ENCODE results near the gene ZNRF4.

Gene ZNRF4

DNA sequence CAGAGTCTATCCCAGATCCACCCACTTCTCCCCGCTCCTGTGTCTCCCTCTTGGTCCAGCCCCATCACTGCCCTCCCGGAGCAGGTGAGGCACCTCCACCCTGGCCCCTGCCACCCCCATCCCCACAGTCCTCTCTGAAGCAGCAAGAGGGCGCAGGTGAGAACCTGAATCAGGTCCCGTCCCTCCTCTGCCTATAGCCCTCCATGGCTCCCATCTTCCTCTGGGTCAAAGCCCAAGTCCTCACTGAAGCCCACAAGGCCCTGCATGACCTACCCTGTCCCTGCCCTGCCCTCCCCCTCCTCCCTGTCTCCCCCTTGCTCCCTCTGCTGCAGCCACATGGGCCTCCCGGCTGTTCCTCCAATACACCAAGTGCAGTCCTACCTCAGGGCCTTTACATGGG lies 10.8 kb upstream of the ZNRF4 start:
- DNase-seq: no peak

GRCh38 chr19:5445071-5445470 lies 10.1 kb upstream of the ZNRF4 start:
- DNase-seq: no peak

GRCh38 chr19:5445561-5446055 lies 9.6 kb upstream of the ZNRF4 start:
- no peak for DNase-seq

GRCh38 chr19:5447700-5448311 lies 7.4 kb upstream of the ZNRF4 start:
- DNase-seq: no peak

GRCh38 chr19:5448374-5448773 lies 6.8 kb upstream of the ZNRF4 start:
- no peak for DNase-seq

DNA sequence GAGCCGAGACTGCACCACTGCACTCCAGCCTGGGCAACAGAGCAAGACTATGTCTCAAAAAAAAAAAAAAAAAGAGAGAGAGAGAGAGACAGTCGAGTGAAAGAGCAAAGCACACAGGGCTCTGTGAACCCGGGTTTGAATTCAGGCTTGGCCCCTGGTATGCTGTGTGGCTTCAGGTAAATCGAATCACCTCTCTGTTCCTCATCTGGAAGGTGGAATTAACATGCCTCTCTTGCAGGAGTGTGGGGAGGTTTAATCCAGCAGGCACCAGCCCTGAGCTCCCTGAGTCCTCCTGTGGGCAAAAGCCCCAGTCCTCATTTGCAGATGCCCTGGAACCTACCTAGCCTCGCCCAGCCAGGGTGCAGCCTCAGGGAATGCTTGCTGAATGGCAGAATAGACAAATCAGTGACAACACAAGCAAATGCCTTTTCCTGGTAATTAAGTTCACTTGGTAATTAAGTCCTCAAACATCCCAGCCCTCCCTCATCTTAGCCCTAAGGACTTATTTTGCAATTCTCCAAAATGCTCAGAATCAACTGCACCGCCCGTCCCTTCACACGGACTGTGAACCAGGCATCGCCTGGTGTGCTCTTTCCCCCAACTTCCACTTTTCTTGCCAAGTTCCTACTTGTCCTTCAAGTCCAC lies 4.6 kb upstream of the ZNRF4 start:
- DNase-seq: no peak

- DNase-seq: no peak
These were observed 3.7 kb upstream of the ZNRF4 start for GRCh38 chr19:5451494-5451893.

DNA sequence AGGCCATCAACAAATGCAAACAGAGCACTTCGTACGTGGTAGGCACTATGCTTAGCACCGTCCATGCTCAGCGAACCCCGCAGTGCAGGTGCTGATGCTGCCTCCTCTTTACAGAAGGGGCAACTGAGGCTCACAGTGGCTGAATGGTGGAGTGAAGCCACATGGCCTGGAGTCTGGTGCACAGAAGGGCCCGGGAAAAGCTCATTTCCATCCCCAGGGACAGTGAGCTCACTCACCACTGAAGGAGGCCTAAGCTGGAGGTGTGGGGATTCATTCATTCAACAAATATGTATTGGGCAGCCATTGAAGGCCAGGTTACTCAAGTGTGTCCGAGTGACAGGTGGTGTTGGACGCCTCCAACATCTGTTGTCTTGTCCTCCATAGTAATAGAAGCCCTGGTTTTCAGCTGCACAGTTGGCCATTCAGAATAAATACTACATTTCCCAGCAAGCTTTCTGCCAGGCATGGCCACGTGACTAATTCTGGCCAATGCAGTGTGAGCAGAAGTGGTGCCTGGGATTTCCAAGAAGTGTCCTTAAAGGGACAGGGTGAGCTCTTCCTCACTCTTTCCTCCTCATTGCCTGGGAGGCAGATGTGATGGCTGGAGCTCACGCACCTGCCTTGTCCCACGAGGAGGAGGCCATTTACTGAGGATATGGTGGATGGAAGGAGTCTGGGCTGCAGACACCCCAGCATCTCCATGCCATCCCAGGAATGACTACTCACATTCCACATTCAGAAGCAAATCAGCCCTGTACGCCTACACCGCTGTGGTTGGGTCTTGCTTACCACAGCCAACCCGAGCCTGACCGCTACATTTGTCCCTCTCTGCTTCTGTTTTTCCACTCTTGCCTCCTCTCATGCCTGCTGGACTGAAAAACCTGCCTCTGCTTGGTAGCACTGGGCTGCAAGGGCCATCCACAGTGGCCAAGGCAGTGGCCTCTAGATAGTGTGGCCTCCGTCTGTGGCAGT lies 2.3 kb upstream of the ZNRF4 start:
- no peak for DNase-seq

GRCh38 chr19:5454743-5455142 lies 474 bp upstream of the ZNRF4 start:
- DNase-seq: no peak

DNA sequence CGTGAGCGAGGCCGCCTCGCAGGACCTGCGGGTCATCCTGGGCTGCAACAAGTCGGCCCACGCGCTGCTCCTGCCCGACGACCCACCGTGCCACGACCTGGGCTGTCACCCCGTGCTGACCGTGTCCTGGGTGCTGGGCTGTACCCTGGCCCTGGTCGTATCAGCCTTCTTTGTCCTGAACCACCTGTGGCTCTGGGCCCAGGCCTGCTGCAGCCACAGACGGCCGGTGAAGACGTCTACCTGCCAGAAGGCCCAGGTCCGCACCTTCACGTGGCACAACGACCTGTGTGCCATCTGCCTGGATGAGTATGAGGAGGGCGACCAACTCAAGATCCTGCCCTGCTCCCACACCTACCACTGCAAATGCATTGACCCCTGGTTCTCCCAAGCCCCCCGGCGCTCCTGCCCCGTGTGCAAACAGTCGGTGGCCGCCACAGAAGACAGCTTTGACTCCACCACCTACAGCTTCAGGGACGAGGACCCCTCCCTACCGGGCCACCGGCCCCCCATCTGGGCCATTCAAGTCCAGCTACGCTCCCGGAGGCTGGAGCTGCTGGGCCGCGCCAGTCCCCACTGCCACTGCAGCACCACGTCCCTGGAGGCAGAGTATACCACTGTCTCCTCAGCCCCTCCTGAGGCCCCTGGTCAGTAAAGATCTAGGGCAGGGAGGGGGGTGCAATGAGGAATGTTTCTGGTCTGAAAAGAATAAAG lies 1.1 kb downstream of the ZNRF4 start:
- no peak for DNase-seq

DNA sequence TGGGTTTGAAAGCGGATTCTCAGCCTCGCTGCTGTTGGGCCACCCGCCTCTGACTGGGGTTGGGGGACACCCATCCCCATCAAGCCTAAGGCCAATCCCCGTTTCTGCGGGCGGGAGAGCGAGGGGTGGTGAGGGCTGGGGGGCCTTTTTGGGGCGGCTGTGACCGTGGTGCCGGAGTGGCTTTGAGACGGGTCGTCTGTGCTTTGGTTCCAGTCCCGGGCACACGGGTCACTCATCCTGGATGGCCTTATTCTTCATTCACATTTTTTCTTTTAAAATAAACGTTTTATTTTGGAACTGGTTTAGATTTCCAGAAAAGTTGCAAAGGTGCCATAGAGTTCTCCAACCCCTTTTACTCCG lies 1.6 kb downstream of the ZNRF4 start:
- no peak for DNase-seq

- no peak for DNase-seq
These were observed 2.5 kb downstream of the ZNRF4 start for GRCh38 chr19:5457709-5458108.

DNA sequence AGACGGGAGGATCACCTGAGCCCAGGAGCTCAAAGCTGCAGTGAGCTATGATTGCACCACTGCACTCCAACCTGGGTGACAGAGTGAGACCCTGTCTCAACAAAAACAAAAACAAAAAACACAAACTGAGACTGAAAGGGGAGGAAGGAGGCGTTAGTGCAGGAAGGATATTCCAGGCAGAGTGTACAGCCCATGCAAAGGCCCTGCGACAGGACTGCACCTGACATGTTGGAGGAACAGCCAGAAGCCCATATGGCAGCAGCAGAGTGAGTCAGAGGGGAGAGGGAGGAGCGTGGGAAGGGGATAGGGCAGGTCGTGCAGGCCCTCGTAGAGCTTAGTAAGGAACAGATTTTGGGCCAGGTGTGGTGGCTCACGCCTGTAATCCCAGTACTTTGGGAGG lies 3.2 kb downstream of the ZNRF4 start:
- no peak for DNase-seq

DNA sequence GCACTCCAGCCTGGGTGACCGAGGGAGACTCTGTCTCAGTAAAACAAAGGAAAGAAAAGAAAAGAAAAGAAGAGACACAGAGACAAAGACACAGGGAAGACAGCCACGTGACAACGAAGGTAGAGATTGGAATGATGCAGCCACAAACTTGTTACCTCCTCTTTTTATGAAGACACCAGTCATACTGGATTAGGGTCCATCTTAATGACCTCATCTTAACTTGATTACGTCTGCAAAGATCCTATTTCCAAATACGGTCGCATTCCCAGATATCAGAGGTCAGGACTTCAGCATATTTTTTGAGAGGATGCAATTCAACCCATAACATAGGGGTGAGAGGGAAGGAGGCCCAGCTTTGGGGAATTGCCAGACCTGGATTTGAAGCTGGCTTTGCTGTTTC lies 4.1 kb downstream of the ZNRF4 start:
- DNase-seq: no peak

DNA sequence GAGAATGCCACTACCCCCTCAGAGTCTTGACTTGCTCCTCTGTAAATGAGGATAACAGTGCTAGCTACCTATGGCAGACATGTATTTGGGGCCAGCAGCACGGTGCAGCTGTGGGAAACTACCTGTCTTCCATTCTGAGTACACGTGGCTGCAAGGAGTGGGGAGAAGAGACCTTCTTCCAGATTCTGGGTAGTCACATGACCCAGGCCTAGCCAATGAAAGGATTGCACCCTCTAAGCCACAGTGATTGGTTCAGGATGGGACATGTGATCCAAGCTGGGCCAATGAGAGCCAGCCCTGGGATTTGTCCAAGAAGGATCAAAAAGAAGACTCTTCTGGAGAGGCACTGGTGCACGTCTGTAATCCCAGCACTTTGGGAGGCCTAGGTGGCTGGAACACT lies 5.5 kb downstream of the ZNRF4 start:
- no peak for DNase-seq

DNA sequence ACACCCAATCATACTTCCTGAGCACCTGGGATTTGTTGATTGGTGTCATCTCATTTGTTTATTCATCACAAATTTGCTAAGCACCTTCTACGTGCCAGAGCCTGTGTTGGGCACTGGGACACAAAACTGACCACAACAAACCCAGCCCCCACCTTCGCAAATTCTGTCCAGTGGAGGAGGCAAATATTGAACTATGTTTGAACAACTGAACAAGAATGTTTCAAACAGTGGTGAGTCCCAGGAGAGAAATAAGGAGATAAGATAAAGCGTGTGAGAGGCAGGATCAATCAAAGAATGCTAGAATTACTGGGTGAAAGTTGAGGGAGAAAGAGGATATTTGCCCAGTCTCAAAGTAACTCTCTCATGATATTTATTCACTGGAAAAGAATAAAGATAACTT lies 8.7 kb downstream of the ZNRF4 start:
- no peak for DNase-seq

DNA sequence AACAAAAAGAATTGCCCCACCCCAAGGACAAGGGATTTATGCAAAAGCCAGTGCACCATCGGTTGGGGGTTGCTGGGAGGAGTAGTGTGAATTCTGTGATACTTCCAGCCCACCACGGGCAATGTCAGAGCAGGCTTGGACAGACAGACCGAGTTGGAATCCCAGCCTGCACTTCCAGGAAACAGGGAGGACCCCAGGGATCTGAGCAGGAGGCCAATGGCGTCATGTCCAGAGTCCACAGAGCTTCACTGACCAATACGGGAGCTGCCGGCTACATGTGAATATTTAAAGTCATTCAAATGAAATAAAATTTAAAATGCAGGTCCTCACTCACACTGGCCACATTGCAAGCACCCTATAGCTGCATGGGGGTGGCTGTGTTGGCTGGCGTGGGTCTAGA lies 10.9 kb downstream of the ZNRF4 start:
- no peak for DNase-seq

- DNase-seq: peak; percentile 24
These were observed 11.6 kb downstream of the ZNRF4 start for GRCh38 chr19:5466814-5467291.

GRCh38 chr19:5470264-5470671 lies 15.1 kb downstream of the ZNRF4 start:
- DNase-seq: peak; percentile 18

GRCh38 chr19:5472286-5472685 lies 17.1 kb downstream of the ZNRF4 start:
- no peak for DNase-seq

DNA sequence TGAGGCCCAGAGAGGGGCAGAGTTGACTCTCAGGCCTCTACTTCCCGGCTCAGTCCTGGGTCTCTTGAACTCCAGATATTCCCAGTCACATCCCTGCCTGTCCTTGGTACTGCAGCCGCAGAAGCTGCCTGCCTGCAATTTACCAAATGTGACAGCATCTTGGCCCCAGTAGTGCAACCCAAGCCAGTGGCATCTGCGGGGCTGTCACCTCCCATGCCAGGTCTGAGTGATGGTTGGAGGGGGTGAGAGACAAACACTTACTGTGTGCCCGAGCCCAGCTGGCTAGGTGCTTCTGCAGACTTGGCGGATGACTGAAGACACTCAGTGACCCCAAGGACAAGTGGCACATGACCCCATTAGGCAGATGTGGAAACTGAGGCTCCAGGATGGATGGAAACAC lies 18.4 kb downstream of the ZNRF4 start:
- no peak for DNase-seq

GRCh38 chr19:5477451-5478215 lies 22.4 kb downstream of the ZNRF4 start:
- no peak for DNase-seq
